Right lobe of liver (tissue), 6 donors: Measurements from ENCODE around the gene RCOR3. TPM values are rescaled to one million over a fixed set of nuclear protein-coding genes. Genes with fewer than 3 reads are reported as not detected.

Source experiments
- ATAC-seq, 4 donors: fragments of 200-7000 bp; cut with Tn5 transposase; one replicate each; pipeline ENCODE4 v1.9.1; 2020; ENCODE audit warnings: mild to moderate bottlenecking in 4 of 4, moderate library complexity in 4 of 4
- DNase-seq, 3 donors: peaks; one replicate each; pipeline ENCODE4 v3.0.0-alpha.2; 2020
- H3K27ac ChIP-seq, 3 donors: fragments of 200-600 bp; one replicate each; pipeline ENCODE4 v1.8.0; 2022
- H3K27me3 ChIP-seq, 2 donors: fragments of 200-600 bp; one replicate each; pipeline ENCODE4 v1.8.0; 2022
- H3K36me3 ChIP-seq, 4 donors: fragments of 200-600 bp; sonication (generic) in 1 of 4; one replicate each; pipeline versions ENCODE4 v1.5.1 to v1.8.0; 2017 to 2022; ENCODE audit warnings: control low read depth in 1 of 4
- H3K4me1 ChIP-seq, 4 donors: fragments of 200-600 bp; sonication (generic) in 1 of 4; one replicate each; pipeline versions ENCODE4 v1.5.1 to v1.8.0; 2017 to 2022; ENCODE audit warnings: control low read depth in 1 of 4
- H3K4me3 ChIP-seq, 3 donors: fragments of 200-600 bp; one replicate each; pipeline ENCODE4 v1.8.0; 2022
- H3K9me3 ChIP-seq, 4 donors: fragments of 200-600 bp; sonication (generic) in 1 of 4; one replicate each; pipeline versions ENCODE4 v1.5.1 to v1.8.0; 2017 to 2022; ENCODE audit warnings: control low read depth in 1 of 4
- POLR2A ChIP-seq: fragments of 450-650 bp; IDR thresholded peaks from one replicate; pipeline ENCODE4 v1.6.1; 2017; ENCODE audit warnings: antibody characterized with exemption, mild to moderate bottlenecking
- WGBS: methylation state at CpG from one replicate; pipeline ENCODE4 v1.1.6; 2018; ENCODE audit warnings: low coverage, low lambda C conversion rate; ENCODE audit not compliant: insufficient coverage; ENCODE audit errors: missing lambda C conversion rate; 5-methylcytosine and 5-hydroxymethylcytosine counted together
- intact Hi-C, 2 donors: fragments of 100-400 bp; cut with DNase I; formaldehyde crosslinking; loops; one replicate each; pipeline versions ENCODE4 v1.11.2 to v1.14.1; 2022
- total RNA-seq, 6 experiments: library from RNA; depleted of rRNA in 2 of 6; stranded (reverse); fragments of >200 nt in 2 of 6; fragmentation: NEBNext Ultra II Directional in 3 of 6; extraction: Animal tissue kit (Norgen Biotek cat#: 25700) in 3 of 6; gene quantifications; one replicate each; pipeline versions ENCODE4 v1.1.0 to v1.2.4, GENCODE V29; 2016 to 2023
- TF ChIP-seq, protein P1 (sequence below), 4 donors: fragments of 200-600 bp in 3 of 4; fragments of 450-650 bp in 1 of 4; IDR thresholded peaks; one replicate each; pipeline versions ENCODE4 v1.5.1 to v1.8.0; 2016 to 2022; ENCODE audit warnings: antibody characterized with exemption in 4 of 4, mild to moderate bottlenecking in 2 of 4
- donor health status: DM: no; HTN: yes; CAD: no.
- donor health status: DM: no; HTN: no; CAD: no.
- donor health status: DM: no; HTN: no; CAD: no.
- donor health status: DM: no; HTN: yes; CAD: no.
- donor health status: DM: no; HTN: yes; CAD: no.

The RCOR3 gene
- total RNA-seq, 6 experiments from 2014 or later = 13.0 to 24.6 (median 17.7) TPM

DNA sequence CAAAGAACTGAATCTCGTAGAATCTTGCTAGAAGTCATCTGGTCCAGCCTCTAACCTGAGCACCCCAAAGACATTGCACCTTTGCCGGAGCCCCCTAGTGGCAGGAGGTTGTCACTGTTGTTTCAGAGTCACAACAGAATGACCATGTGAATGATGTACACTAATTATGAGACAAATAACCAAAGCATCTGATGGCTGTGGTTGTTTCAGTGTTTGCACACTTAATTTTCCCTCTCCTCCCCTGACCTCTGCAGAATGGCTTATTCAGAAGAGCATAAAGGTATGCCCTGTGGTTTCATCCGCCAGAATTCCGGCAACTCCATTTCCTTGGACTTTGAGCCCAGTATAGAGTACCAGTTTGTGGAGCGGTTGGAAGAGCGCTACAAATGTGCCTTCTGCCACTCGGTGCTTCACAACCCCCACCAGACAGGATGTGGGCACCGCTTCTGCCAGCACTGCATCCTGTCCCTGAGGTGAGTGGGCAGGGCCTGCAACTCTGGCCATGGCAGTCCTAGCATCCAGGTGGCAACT is 93.9 kb downstream of the RCOR3 start:
- Histone ChIP-seq H3K4me3 (no peak overlapping the region), H3K9me3 (no peaks in the 10 kb centered on the region), H3K27ac (no peak overlapping the region), H3K4me1 (no peaks in the 10 kb centered on the region), H3K36me3 (no peaks in the 10 kb centered on the region), H3K27me3 (no peaks in the 10 kb centered on the region)
- ATAC-seq = peak; percentile 53 to 74 (median 57)
- intact Hi-C loops = no loop called here
- WGBS = 66% methylated on average over 7 of the region's 8 CpGs
- peak in 2 of 3 donors; percentile 33 to 52 for DNase-seq
- TF ChIP-seq, protein P1, sequence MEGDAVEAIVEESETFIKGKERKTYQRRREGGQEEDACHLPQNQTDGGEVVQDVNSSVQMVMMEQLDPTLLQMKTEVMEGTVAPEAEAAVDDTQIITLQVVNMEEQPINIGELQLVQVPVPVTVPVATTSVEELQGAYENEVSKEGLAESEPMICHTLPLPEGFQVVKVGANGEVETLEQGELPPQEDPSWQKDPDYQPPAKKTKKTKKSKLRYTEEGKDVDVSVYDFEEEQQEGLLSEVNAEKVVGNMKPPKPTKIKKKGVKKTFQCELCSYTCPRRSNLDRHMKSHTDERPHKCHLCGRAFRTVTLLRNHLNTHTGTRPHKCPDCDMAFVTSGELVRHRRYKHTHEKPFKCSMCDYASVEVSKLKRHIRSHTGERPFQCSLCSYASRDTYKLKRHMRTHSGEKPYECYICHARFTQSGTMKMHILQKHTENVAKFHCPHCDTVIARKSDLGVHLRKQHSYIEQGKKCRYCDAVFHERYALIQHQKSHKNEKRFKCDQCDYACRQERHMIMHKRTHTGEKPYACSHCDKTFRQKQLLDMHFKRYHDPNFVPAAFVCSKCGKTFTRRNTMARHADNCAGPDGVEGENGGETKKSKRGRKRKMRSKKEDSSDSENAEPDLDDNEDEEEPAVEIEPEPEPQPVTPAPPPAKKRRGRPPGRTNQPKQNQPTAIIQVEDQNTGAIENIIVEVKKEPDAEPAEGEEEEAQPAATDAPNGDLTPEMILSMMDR (IDR thresholded peaks at IDR 0.05) = peak; percentile 44 to 68 (median 60)
- no peak for TF ChIP-seq POLR2A

DNA sequence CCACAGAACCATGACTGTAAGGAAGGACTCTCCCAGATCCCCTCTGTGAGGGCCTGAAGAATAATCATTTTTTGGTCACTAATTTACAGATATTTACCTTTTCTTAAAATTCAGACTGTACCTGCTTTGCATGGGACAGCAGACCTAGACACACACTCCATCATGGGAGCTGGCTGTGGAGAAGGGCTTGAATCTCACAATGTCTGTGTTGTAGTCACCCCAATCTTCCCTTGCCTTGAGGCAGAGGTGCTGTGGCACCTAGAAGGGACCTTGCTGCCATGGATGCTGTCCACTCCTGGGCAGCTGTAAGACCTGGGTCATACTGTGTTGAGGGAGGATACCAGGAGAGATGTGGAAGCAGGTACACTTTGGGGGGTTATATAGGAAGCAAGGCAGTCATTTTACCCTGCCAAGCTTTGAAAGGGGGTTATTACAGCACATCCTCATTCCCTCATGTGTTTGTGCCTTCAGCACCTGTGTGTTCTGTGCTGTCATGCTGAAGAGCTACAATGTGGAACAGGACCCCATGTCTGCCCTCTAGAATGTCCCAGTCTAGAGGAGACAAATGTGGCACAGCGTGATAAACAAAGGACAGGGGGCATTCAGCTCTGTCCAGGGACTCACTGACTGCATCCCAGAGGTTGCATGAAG is 94.5 kb downstream of the RCOR3 start:
- Histone ChIP-seq H3K4me1 (no peaks in the 10 kb centered on the region), H3K27ac (no peak overlapping the region), H3K4me3 (no peak overlapping the region), H3K36me3 (no peaks in the 10 kb centered on the region), H3K27me3 (no peaks in the 10 kb centered on the region), H3K9me3 (no peaks in the 10 kb centered on the region)
- ATAC-seq = peak in 1 of 4 donors; percentile 21
- TF ChIP-seq, protein P1 (IDR thresholded peaks at IDR 0.05) = no peak
- TF ChIP-seq POLR2A = no peak
- no peak for DNase-seq
- intact Hi-C loops = no loop called here
- 0% methylated on average over 1 of the region's 1 CpG for WGBS

- no peaks in the 10 kb centered on the region for H3K36me3 ChIP-seq
- H3K4me1 ChIP-seq = no peaks in the 10 kb centered on the region
- no peak overlapping the region for H3K27ac ChIP-seq
- no peak overlapping the region for H3K4me3 ChIP-seq
- TF ChIP-seq POLR2A = no peak
- TF ChIP-seq, protein P1 (IDR thresholded peaks at IDR 0.05) = no peak
- WGBS = 59% methylated on average over 4 of the region's 4 CpGs
- no peaks in the 10 kb centered on the region for H3K27me3 ChIP-seq
- DNase-seq = no peak
- no peaks in the 10 kb centered on the region for H3K9me3 ChIP-seq
- intact Hi-C loops = no loop called here
- ATAC-seq = no peak
Measured at GRCh38 chr1:211355873-211356272, 96.7 kb downstream of the RCOR3 start.

DNA sequence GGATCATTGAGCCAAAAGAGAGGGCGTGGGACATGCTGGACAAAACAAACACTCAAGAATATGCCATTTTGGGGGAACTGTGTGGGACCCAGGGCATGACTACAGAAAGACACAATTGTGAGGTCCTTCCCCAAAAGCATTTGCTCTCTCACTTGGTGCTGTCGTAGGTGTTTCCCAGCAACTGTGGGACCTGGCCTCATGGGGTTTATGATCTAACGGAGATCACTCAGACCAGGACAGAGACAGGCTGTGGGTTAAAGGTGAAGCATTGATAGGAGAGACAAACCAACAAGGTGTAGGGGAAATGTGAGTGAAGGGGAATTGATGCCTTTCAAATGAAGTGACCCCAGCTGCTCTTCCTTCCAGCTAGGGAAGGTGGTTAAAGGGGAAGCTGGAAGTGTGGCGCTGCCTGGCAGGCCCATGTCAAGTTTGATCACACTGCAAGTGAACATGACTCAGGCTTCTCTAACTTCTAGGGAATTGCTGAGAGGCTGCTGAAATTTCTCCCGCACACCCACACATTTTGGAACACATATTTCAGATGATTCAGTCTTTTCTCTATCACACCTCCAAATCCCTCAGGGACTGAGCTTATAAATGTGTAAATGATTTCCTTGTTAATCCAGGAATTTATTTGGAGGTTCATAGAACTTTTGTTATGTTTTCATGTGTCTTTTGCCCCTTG is 97.7 kb downstream of the RCOR3 start:
- no peak overlapping the region for H3K27ac ChIP-seq
- H3K9me3 ChIP-seq = no peaks in the 10 kb centered on the region
- 0% methylated on average over 1 of the region's 5 CpGs for WGBS
- ATAC-seq (no peak), DNase-seq (no peak)
- no peak for TF ChIP-seq POLR2A
- TF ChIP-seq, protein P1 (IDR thresholded peaks at IDR 0.05) = no peak
- no peaks in the 10 kb centered on the region for H3K27me3 ChIP-seq
- no peak overlapping the region for H3K4me3 ChIP-seq
- intact Hi-C loops = no loop called here
- H3K36me3 ChIP-seq = no peaks in the 10 kb centered on the region
- H3K4me1 ChIP-seq = no peaks in the 10 kb centered on the region
